ENCODE measurements around the gene LGALSL.

LGALSL gene

GRCh38 chr2:64501946-64502345 lies 48.0 kb downstream of the LGALSL start:
- DNase-seq: no peak

- no peak for DNase-seq
Measured at GRCh38 chr2:64502860-64503259, 48.9 kb downstream of the LGALSL start.

GRCh38 chr2:64504774-64505720 lies 51.1 kb downstream of the LGALSL start:
- no peak for DNase-seq

- DNase-seq: no peak
Measured at GRCh38 chr2:64506686-64507085, 52.7 kb downstream of the LGALSL start.

Measured in activated CD4-positive, alpha-beta T cell treated with anti-CD3 and anti-CD28 coated beads for 1 hour (primary cell).